HT1080 (cell line): ENCODE data around the gene ROBO4. TPM values are rescaled to one million over a fixed set of nuclear protein-coding genes. Genes with fewer than 3 reads are reported as not detected.

ENCODE experiments used
- DNase-seq: peaks from one replicate; pipeline ENCODE4 v3.0.0-alpha.2; 2015; ENCODE audit warnings: low read depth
- total RNA-seq: library from RNA; depleted of rRNA; stranded (reverse); fragments of >200 nt; shearing (Covaris generic); gene quantifications from 2 replicates; pipeline ENCODE4 v1.2.3, GENCODE V29; 2014

The ROBO4 gene
- total RNA-seq, 1 experiment from 2014 or later = 21.1 TPM

- no peak for DNase-seq
These were observed 22.3 kb downstream of the ROBO4 start for GRCh38 chr11:124875401-124875800.

DNA sequence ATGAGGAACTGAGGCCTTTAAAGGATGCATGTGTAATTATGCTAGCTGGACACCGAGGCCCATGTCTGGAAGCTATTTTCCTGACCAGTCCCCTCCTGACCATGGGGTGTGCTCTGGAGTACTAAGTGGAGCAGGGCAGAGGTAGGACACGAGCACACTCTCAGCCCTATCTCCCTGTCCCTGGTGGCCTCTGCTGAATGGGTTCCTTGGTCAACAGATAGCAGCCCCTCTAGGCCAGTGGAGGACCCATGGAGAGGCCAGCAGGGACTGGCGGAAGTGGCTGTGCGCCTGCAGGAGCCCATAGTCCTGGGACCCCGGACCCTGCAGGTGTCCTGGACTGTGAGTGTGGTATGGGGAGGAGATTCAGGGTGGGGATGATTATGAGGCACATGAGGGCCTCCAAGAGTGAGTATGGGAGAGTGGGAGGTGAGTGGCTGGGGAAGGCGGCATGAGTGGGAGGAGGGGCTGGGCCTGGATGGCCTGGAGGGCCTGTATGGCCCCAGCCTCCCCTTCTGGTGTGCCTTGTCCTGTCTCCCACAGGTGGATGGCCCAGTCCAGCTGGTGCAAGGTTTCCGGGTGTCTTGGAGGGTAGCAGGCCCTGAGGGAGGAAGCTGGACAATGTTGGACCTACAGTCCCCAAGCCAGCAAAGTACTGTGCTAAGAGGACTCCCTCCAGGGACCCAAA is 23.0 kb downstream of the ROBO4 start:
- DNase-seq = no peak

- DNase-seq = no peak
These were observed 23.7 kb downstream of the ROBO4 start for GRCh38 chr11:124873951-124874350.

- no peak for DNase-seq
These were observed 24.9 kb downstream of the ROBO4 start for GRCh38 chr11:124872741-124873140.

- DNase-seq = no peak
These were observed 25.4 kb downstream of the ROBO4 start for GRCh38 chr11:124872280-124872679.

GRCh38 chr11:124870430-124870829 is 27.2 kb downstream of the ROBO4 start:
- DNase-seq = no peak

DNA sequence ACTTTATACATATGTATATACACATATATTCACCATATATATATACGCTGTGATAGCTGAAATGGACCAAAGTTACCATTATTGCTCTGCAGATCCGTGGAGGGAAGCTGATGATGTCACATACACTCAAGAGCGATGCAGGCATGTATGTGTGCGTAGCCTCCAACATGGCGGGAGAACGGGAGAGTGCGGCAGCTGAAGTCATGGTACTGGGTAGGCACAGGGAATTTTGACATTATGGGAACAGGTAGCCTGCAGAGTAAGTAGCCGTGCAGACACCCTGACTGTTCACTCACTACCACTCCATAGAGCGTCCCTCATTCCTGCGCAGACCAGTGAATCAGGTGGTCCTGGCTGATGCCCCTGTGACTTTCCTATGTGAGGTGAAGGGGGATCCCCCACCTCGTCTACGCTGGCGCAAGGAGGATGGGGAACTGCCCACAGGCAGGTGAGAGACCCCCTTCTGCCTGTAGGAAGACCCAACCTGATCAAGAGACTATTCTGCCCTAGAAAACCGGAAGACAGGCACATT is 27.7 kb downstream of the ROBO4 start:
- DNase-seq = no peak

DNA sequence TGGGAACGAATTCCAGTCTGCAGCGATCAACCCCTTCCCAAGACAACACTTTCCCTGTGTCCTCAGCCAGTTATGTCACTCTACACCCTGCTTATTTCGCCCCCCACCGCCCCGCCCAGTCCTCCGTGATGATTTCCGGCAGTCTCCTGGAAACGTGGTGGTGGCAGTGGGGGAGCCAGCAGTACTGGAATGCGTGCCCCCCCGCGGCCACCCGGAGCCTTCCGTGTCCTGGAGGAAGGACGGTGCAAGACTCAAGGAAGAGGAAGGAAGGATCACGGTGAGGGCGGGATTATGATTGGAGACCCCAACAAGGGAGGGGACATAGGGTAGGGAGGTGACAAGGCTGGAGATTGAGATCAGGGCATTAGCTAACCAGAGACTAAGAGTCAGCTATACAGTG is 28.3 kb downstream of the ROBO4 start:
- no peak for DNase-seq

- DNase-seq = no peak
These were observed 29.1 kb downstream of the ROBO4 start for GRCh38 chr11:124868331-124869274.

- DNase-seq = no peak
These were observed 30.0 kb downstream of the ROBO4 start for GRCh38 chr11:124867700-124868099.

DNA sequence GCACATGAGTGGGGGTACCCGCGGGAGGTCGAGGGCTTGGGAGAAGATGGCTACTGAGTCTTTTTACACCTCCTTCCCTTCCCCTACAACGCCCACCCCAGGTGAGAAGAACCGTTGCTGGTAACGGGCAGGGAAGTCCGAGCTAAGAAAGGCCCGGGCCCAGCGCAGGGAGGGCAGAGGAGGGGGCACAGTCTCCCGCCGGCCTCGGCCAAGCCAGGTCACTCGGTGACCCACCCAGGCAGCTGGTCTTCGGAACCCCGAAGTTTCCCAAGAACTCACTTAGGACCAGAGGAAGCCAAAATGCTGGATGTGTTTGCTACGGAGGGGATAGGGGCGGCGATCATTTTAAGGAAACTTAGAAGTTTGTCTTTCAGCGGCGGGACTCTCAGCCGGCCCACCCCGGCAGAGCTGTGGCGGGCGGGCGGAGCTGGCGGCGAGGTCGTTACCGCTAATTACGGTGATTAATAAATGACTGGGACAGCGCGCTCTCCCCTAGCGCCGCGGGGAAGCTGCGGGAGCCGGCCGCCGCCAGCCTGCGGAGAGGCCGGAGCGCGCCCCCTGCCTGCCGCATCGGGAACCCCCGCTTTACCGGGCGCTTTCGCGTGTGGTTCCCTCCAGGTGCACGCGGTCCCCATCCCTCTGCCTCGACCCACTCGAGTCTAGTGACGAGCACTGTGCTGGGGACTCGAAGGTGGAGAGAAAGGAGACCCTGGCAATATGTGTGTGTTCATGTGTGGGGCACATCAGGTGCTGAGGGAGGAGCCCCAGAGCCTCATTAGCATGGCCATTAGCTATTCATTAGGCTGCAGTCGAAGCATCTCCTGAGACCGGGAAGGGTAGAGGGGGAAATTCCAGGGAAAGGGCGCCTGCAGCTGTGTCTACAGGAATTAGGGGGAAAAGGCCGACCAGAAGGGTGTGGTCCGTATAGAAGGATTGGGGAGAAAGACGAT is 31.5 kb downstream of the ROBO4 start:
- DNase-seq = no peak

DNA sequence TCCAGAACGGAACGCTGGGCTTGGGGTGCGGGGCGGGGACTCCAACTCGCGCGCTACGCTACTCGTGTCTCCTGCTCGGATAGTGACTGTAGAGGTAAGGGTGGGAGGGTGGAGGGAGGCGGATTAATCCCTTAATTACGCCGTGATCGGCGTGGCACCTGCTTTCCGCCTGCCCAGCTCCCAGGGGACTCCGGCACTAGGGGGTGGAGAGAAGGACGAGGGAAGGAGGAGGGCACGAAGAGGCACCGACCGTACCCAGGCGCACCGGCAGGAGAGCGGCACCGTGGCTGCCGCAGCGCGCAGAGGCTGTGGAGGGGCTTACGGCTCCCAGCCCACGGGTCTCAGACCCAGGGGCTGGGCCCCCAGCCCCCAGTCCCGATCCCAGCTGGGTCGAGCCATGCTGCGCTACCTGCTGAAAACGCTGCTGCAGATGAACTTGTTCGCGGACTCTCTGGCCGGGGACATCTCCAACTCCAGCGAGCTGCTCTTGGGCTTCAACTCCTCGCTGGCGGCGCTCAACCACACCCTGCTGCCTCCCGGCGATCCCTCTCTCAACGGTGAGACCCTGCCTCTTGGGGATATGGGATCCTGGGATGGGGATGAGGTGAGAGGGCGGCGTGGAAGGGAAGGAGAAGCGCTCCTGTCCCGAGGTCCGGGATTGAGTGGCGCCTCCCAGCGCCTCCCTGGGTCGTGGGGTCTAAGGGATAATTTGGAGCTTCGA is 32.3 kb downstream of the ROBO4 start, which contains the start of gene ROBO3:
Gene ROBO3, plus strand, starts transcription at position 252 of the 721 bp plus-strand sequence. Its CDS starts 146 bp downstream, at position 398.
- no peak for DNase-seq

- DNase-seq = no peak
These were observed 32.8 kb downstream of the ROBO4 start for GRCh38 chr11:124864892-124865180.

DNA sequence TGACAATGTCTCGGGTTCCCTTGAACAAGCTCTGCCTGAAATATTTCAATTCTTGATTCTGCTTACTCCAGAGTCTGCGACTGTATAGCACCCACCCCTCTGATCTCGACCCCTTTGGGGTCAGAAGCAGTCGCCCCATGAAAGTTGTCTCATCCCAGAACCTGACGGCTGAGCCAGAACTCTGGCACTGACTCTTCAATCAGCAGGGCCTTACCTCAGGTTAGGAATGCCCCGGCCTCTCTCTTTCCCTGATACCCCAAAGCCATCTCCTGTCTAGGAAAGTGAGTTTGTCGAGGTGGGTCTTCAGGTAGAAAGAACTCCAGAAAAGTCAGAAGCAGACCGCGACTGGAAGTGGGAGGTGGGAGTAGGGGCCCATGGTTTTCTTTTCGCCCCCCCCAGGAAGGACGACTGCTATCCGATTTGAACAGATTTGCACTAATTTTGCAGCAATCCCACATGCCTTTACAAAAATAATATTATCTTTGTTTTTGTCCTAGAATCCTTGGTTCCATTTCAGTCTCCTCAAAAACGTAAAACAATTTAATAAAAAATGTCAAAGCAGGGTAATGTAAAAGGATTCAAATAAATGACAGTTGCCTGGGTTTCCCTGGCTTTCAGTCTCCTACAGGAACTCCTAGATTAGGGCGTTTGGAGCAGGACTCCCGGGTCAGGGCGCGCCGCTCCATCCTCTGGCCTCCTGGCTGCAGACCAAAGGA is 33.3 kb downstream of the ROBO4 start:
- DNase-seq = no peak

- DNase-seq = no peak
These were observed 33.9 kb downstream of the ROBO4 start for GRCh38 chr11:124863826-124864165.

- DNase-seq = peak; percentile 25
These were observed 34.4 kb downstream of the ROBO4 start for GRCh38 chr11:124863137-124863825.

DNA sequence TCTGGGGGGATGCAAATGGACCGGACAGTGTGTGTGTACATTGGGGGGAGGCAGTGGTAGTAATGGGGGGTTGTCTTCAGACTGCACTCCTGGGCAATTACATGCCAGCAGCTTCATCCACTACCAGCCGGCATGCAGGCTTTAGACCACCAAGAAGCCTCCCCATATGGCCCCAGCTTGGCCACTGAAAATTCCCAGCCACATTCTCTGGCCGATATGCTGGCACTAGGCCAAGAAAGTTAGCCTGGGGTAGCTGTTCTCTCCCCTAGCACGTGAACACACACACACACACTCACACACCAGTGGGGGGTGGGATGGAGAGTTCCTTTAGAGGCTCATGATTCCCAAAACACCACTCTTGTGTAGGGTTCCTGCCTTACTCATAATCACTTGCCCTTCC is 36.0 kb downstream of the ROBO4 start:
- no peak for DNase-seq

DNA sequence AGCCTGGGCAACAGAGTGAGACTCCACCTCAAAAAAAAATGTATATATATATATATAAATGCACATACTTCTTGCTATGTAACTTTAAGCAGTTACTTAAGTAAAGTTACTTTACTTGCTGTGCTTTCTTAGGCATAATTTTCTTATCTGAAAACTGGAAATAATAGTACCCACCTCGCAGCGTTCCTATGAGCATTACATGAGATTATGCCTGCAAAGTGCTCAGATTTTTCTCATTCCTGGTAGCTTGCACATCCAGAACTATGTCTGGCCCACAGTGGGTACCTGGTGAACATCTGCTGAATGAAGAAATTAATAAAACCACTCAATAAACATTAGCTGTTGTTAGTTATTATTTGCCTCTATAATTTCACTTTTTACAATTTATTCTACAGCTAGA is 38.5 kb downstream of the ROBO4 start:
- DNase-seq = no peak

GRCh38 chr11:124846070-124846673 is 51.5 kb downstream of the ROBO4 start:
- no peak for DNase-seq
